GM23338 (cell line): ENCODE measurements around the gene TMEM132A. TPM values are rescaled to one million over a fixed set of nuclear protein-coding genes. Genes with fewer than 3 reads are reported as not detected.

Experiments used
- ATAC-seq: fragments of 200-7000 bp; cut with Tn5 transposase; 3 replicates; pipeline ENCODE4 v1.9.1; 2020
- DNase-seq: peaks from one replicate; pipeline ENCODE4 v3.0.0-alpha.2; 2015; ENCODE audit warnings: low spot score
- H2AFZ ChIP-seq: fragments of 200-600 bp; sonication (generic); 2 replicates; pipeline ENCODE4 v1.8.0; 2016; ENCODE audit warnings: antibody characterized with exemption, mild to moderate bottlenecking, moderate library complexity
- H3F3A ChIP-seq: fragments of 200-600 bp; sonication (generic); replicated peaks from 2 replicates; pipeline ENCODE4 v1.8.0; 2017; ENCODE audit warnings: antibody characterized with exemption, mixed run types, low read depth
- H3K27ac ChIP-seq: fragments of 200-600 bp; sonication (generic); 2 replicates; pipeline ENCODE4 v1.6.1; 2016; ENCODE audit warnings: low read depth
- H3K27me3 ChIP-seq: fragments of 200-600 bp; sonication (generic); 2 replicates; pipeline ENCODE4 v1.8.0; 2016; ENCODE audit warnings: mild to moderate bottlenecking, mixed run types, moderate library complexity; ENCODE audit not compliant: insufficient read depth
- H3K36me3 ChIP-seq: fragments of 200-600 bp; sonication (generic); 2 replicates; pipeline ENCODE4 v1.8.0; 2016; ENCODE audit warnings: mild to moderate bottlenecking; ENCODE audit not compliant: insufficient read depth
- H3K4me1 ChIP-seq: fragments of 200-600 bp; sonication (generic); 2 replicates; pipeline ENCODE4 v1.8.0; 2016; ENCODE audit warnings: mild to moderate bottlenecking, moderate library complexity; ENCODE audit not compliant: insufficient read depth
- H3K4me2 ChIP-seq: fragments of 200-600 bp; sonication (generic); 2 replicates; pipeline ENCODE4 v1.7.1; 2017; ENCODE audit warnings: mixed run types
- H3K4me3 ChIP-seq: fragments of 200-600 bp; sonication (generic); 2 replicates; pipeline ENCODE4 v1.6.1; 2016; ENCODE audit warnings: mixed run types
- H3K79me2 ChIP-seq: fragments of 200-600 bp; sonication (generic); replicated peaks from 2 replicates; pipeline ENCODE4 v1.8.0; 2017; ENCODE audit warnings: mild to moderate bottlenecking; ENCODE audit not compliant: insufficient read depth
- H3K9me2 ChIP-seq: fragments of 200-600 bp; sonication (generic); 2 replicates; pipeline ENCODE4 v1.8.0; 2017; ENCODE audit not compliant: insufficient read depth
- H4K20me1 ChIP-seq: fragments of 200-600 bp; sonication (generic); replicated peaks from 2 replicates; pipeline ENCODE4 v1.8.0; 2017; ENCODE audit warnings: mild to moderate bottlenecking; ENCODE audit not compliant: insufficient read depth
- H3K27ac Mint-ChIP-seq: 2 replicates; pipeline ENCODE4 v1.8.0; 2020; ENCODE audit warnings: inconsistent platforms, mild to moderate bottlenecking, moderate library complexity, mixed read lengths
- H3K27me3 Mint-ChIP-seq: 3 replicates; pipeline ENCODE4 v1.8.0; 2022; ENCODE audit warnings: low read depth, mild to moderate bottlenecking, moderate library complexity, mixed read lengths, inconsistent platforms; ENCODE audit not compliant: insufficient read depth, poor library complexity
- H3K36me3 Mint-ChIP-seq: 3 replicates; pipeline ENCODE4 v1.8.0; 2021; ENCODE audit warnings: low read depth, mild to moderate bottlenecking, inconsistent platforms, moderate library complexity, mixed read lengths
- H3K4me1 Mint-ChIP-seq: 3 replicates; pipeline ENCODE4 v1.8.0; 2020; ENCODE audit warnings: mild to moderate bottlenecking, inconsistent platforms, mixed read lengths
- H3K4me3 Mint-ChIP-seq: 3 replicates; pipeline ENCODE4 v1.8.0; 2021; ENCODE audit warnings: moderate library complexity, mild to moderate bottlenecking, inconsistent platforms, mixed read lengths
- H3K9me3 Mint-ChIP-seq: 3 replicates; pipeline ENCODE4 v1.8.0; 2020; ENCODE audit warnings: moderate library complexity, mild to moderate bottlenecking, inconsistent platforms, mixed read lengths
- CREB1 ChIP-seq: fragments of 250-450 bp; sonication (Bioruptor Pico); IDR thresholded peaks from 2 replicates; pipeline ENCODE4 v1.5.0; 2020; ENCODE audit warnings: low read depth, mild to moderate bottlenecking, moderate library complexity
- JUNB ChIP-seq: IDR thresholded peaks from one replicate; pipeline ENCODE4 v1.6.1; 2016; ENCODE audit warnings: antibody characterized with exemption; ENCODE audit not compliant: unreplicated experiment
- NANOG ChIP-seq: IDR thresholded peaks from 2 replicates; pipeline ENCODE4 v1.6.1; 2016; ENCODE audit warnings: antibody characterized with exemption, borderline replicate concordance
- POLR2AphosphoS5 ChIP-seq: IDR thresholded peaks from 2 replicates; pipeline ENCODE4 v1.6.1; 2016; ENCODE audit warnings: antibody characterized with exemption, low read depth
- REST ChIP-seq: IDR thresholded peaks from one replicate; pipeline ENCODE4 v1.6.1; 2018; ENCODE audit warnings: antibody characterized with exemption; ENCODE audit not compliant: unreplicated experiment
- STAT1 ChIP-seq: IDR thresholded peaks from one replicate; pipeline ENCODE4 v1.6.1; 2016; ENCODE audit warnings: antibody characterized with exemption; ENCODE audit not compliant: unreplicated experiment
- ZNF114 ChIP-seq: fragments of 250-450 bp; sonication (Bioruptor Pico); IDR thresholded peaks from 2 replicates; pipeline ENCODE4 v1.5.0; 2020; ENCODE audit warnings: mild to moderate bottlenecking, moderate library complexity
- ZNF331 ChIP-seq: fragments of 250-450 bp; sonication (Bioruptor Pico); IDR thresholded peaks from 2 replicates; pipeline ENCODE4 v1.5.0; 2020; ENCODE audit warnings: low read depth, mild to moderate bottlenecking, moderate library complexity
- polyA plus RNA-seq: library from polyadenylated mRNA; unstranded; fragments of >200 nt; fragmentation: Nextera tagmentation; extraction: Ambion mirVana; gene quantifications from 2 replicates; pipeline ENCODE4 v1.2.1, GENCODE V29; 2016
- total RNA-seq: library from RNA; depleted of rRNA; stranded (reverse); fragments of >200 nt; shearing (Covaris generic); gene quantifications from 2 replicates; pipeline ENCODE4 v1.2.3, GENCODE V29; 2014
- TF ChIP-seq, protein P1 (sequence below): IDR thresholded peaks from 2 replicates; pipeline ENCODE4 v1.6.1; 2016; ENCODE audit warnings: antibody characterized with exemption
- TF ChIP-seq, protein P2 (sequence below): fragments of 250-450 bp; sonication (Bioruptor Pico); IDR thresholded peaks from 2 replicates; pipeline ENCODE4 v1.5.0; 2020; ENCODE audit warnings: mild to moderate bottlenecking, moderate library complexity

Gene TMEM132A
- total and polyA plus RNA-seq, 2 experiments from 2014 or later = 36.2 to 96.6 TPM

GRCh38 chr11:60924110-60924905, at the start of gene TMEM132A (continued):
- TF ChIP-seq NANOG = no peak
- TF ChIP-seq, protein P1, sequence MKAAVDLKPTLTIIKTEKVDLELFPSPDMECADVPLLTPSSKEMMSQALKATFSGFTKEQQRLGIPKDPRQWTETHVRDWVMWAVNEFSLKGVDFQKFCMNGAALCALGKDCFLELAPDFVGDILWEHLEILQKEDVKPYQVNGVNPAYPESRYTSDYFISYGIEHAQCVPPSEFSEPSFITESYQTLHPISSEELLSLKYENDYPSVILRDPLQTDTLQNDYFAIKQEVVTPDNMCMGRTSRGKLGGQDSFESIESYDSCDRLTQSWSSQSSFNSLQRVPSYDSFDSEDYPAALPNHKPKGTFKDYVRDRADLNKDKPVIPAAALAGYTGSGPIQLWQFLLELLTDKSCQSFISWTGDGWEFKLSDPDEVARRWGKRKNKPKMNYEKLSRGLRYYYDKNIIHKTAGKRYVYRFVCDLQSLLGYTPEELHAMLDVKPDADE = no peak
- no peak for TF ChIP-seq STAT1

GRCh38 chr11:60875366-60876167, 48.7 kb upstream of the TMEM132A start:
- H3K4me1 Mint-ChIP-seq = peaks cover 6% of the 10 kb centered on the region; the same call in 2 of the 3 replicates
- no peaks in the 10 kb centered on the region; the same call in 2 of the 3 replicates for H3K36me3 Mint-ChIP-seq
- no peaks in the 10 kb centered on the region for H3K9me2 ChIP-seq
- H3K4me3 Mint-ChIP-seq = no peak overlapping the region
- no peaks in the 10 kb centered on the region for H3K27me3 Mint-ChIP-seq
- H3K27me3 ChIP-seq = no peaks in the 10 kb centered on the region
- no peaks in the 10 kb centered on the region for H3K36me3 ChIP-seq
- no peak overlapping the region for H2AFZ ChIP-seq
- no peaks in the 10 kb centered on the region; the same call in 1 of the 2 replicates for H4K20me1 ChIP-seq
- no peak overlapping the region for H3K27ac Mint-ChIP-seq
- no peak overlapping the region for H3K4me3 ChIP-seq
- no peaks in the 10 kb centered on the region for H3K9me3 Mint-ChIP-seq
- H3K4me1 ChIP-seq = no peaks in the 10 kb centered on the region
- H3K4me2 ChIP-seq = no peak overlapping the region
- no peak overlapping the region for H3K27ac ChIP-seq
- no peak for ATAC-seq
- H3F3A ChIP-seq = no peaks in the 10 kb centered on the region
- H3K79me2 ChIP-seq = no peaks in the 10 kb centered on the region
- no peak for DNase-seq
- TF ChIP-seq NANOG (no peak), ZNF331 (CRISPR knock-in tag) (no peak), REST (no peak), STAT1 (no peak), ZNF114 (CRISPR knock-in tag) (no peak), JUNB (no peak), CREB1 (CRISPR knock-in tag) (no peak), POLR2AphosphoS5 (no peak)
- TF ChIP-seq, protein P2, sequence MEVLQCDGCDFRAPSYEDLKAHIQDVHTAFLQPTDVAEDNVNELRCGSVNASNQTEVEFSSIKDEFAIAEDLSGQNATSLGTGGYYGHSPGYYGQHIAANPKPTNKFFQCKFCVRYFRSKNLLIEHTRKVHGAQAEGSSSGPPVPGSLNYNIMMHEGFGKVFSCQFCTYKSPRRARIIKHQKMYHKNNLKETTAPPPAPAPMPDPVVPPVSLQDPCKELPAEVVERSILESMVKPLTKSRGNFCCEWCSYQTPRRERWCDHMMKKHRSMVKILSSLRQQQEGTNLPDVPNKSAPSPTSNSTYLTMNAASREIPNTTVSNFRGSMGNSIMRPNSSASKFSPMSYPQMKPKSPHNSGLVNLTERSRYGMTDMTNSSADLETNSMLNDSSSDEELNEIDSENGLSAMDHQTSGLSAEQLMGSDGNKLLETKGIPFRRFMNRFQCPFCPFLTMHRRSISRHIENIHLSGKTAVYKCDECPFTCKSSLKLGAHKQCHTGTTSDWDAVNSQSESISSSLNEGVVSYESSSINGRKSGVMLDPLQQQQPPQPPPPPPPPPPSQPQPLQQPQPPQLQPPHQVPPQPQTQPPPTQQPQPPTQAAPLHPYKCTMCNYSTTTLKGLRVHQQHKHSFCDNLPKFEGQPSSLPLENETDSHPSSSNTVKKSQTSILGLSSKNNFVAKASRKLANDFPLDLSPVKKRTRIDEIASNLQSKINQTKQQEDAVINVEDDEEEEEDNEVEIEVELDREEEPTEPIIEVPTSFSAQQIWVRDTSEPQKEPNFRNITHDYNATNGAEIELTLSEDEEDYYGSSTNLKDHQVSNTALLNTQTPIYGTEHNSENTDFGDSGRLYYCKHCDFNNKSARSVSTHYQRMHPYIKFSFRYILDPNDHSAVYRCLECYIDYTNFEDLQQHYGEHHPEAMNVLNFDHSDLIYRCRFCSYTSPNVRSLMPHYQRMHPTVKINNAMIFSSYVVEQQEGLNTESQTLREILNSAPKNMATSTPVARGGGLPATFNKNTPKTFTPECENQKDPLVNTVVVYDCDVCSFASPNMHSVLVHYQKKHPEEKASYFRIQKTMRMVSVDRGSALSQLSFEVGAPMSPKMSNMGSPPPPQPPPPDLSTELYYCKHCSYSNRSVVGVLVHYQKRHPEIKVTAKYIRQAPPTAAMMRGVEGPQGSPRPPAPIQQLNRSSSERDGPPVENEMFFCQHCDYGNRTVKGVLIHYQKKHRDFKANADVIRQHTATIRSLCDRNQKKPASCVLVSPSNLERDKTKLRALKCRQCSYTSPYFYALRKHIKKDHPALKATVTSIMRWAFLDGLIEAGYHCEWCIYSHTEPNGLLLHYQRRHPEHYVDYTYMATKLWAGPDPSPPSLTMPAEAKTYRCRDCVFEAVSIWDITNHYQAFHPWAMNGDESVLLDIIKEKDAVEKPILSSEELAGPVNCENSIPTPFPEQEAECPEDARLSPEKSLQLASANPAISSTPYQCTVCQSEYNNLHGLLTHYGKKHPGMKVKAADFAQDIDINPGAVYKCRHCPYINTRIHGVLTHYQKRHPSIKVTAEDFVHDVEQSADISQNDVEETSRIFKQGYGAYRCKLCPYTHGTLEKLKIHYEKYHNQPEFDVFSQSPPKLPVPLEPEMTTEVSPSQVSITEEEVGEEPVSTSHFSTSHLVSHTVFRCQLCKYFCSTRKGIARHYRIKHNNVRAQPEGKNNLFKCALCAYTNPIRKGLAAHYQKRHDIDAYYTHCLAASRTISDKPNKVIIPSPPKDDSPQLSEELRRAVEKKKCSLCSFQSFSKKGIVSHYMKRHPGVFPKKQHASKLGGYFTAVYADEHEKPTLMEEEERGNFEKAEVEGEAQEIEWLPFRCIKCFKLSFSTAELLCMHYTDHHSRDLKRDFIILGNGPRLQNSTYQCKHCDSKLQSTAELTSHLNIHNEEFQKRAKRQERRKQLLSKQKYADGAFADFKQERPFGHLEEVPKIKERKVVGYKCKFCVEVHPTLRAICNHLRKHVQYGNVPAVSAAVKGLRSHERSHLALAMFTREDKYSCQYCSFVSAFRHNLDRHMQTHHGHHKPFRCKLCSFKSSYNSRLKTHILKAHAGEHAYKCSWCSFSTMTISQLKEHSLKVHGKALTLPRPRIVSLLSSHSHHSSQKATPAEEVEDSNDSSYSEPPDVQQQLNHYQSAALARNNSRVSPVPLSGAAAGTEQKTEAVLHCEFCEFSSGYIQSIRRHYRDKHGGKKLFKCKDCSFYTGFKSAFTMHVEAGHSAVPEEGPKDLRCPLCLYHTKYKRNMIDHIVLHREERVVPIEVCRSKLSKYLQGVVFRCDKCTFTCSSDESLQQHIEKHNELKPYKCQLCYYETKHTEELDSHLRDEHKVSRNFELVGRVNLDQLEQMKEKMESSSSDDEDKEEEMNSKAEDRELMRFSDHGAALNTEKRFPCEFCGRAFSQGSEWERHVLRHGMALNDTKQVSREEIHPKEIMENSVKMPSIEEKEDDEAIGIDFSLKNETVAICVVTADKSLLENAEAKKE (CRISPR knock-in tag) = no peak
- TF ChIP-seq, protein P1 = no peak
